K562 (cell line): ENCODE results near the gene CYB5RL. TPM values are rescaled to one million over a fixed set of nuclear protein-coding genes. Genes with fewer than 3 reads are reported as not detected.
A peak's percentile ranks its signal among the peaks of the same experiment; 100 is the strongest.

ENCODE experiments used
- ATAC-seq: fragments of 200-7000 bp; cut with Tn5 transposase; 3 replicates; pipeline ENCODE4 v1.9.1; 2020; ENCODE audit warnings: moderate library complexity
- BruUV-seq: library from RNA; stranded (reverse); fragments of 400-500 nt; replicated peaks from 2 replicates; lab custom pipeline; 2021; lab: Mats Ljungman, UMichigan
- CTCF ChIA-PET: fragments of 300-600 bp; formaldehyde crosslinking; extraction: SDS; loops from one replicate; lab custom pipeline; 2021; ENCODE audit warnings: low intra/inter-chr PET ratio; lab: Yijun Ruan, JAX
- POLR2A ChIA-PET: fragments of 300-600, 350-650 bp; sonication (Branson Sonifier 250); formaldehyde crosslinking; extraction: SDS; loops from one replicate; lab custom pipeline; 2021; ENCODE audit warnings: antibody characterized with exemption, inconsistent platforms; lab: Yijun Ruan, JAX
- DNase-seq, 4 experiments: peaks; one replicate each; pipeline versions ENCODE4 v3.0.0 to v3.0.0-alpha.2; 2011 to 2018; ENCODE audit warnings: low spot score in 3 of 4, mixed read lengths in 3 of 4; ENCODE audit errors: extremely low read depth in 1 of 4
- FAIRE-seq: peaks from 2 replicates; lab custom pipeline; 2011; peaks lifted over from hg19 to GRCh38; lab: Jason Lieb, UNC
- H2AFZ ChIP-seq: 2 replicates; pipeline ENCODE4 v1.6.0; 2011; ENCODE audit warnings: low read depth, low read length, control low read depth, inconsistent platforms
- H3K27ac ChIP-seq: fragments of 200-600 bp; 3 replicates; pipeline ENCODE4 v1.8.0; 2011; ENCODE audit warnings: low read depth, mild to moderate bottlenecking, control low read depth, inconsistent platforms, low read length, moderate library complexity, mixed read lengths; ENCODE audit errors: extremely low read depth
- H3K27me3 ChIP-seq, 2 experiments: fragments of 300-600 bp in 1 of 2; 2 replicates in 1 of 2; 3 replicates in 1 of 2; pipeline versions ENCODE4 v1.6.0 to v1.8.0; 2011; ENCODE audit warnings: inconsistent platforms in 2 of 2, low read length in 2 of 2, mild to moderate bottlenecking in 1 of 2, mixed read lengths in 1 of 2, moderate library complexity in 1 of 2; ENCODE audit not compliant: control insufficient read depth in 2 of 2, insufficient read depth in 2 of 2
- H3K36me3 ChIP-seq: fragments of 300-600 bp; 3 replicates; pipeline ENCODE4 v1.8.0; 2011; ENCODE audit warnings: mild to moderate bottlenecking, low read length, inconsistent platforms; ENCODE audit not compliant: control insufficient read depth, insufficient read depth
- H3K4me1 ChIP-seq, 2 experiments: fragments of 200-600 bp in 1 of 2; replicated peaks in 1 of 2; 2 replicates in 1 of 2; 3 replicates in 1 of 2; pipeline versions ENCODE4 v1.5.1 to v1.8.0; 2011; ENCODE audit warnings: inconsistent platforms in 2 of 2, low read length in 2 of 2, mild to moderate bottlenecking in 1 of 2, mixed read lengths in 1 of 2, moderate library complexity in 1 of 2; ENCODE audit not compliant: control insufficient read depth in 2 of 2, insufficient read depth in 2 of 2
- H3K4me2 ChIP-seq: 2 replicates; pipeline ENCODE4 v1.6.1; 2011; ENCODE audit warnings: low read length, control low read depth, inconsistent platforms, mixed read lengths; ENCODE audit not compliant: insufficient read depth
- H3K4me3 ChIP-seq: fragments of 200-600 bp; sonication (generic), shearing (Covaris generic); 2 replicates; pipeline ENCODE4 v1.5.1; 2016; ENCODE audit warnings: control low read depth, inconsistent platforms
- H3K79me2 ChIP-seq: fragments of 200-600 bp; 3 replicates; pipeline ENCODE4 v1.8.0; 2011; ENCODE audit warnings: low read length, inconsistent platforms; ENCODE audit not compliant: control insufficient read depth, insufficient read depth
- H3K9ac ChIP-seq, 2 experiments: 2 replicates each; pipeline versions ENCODE4 v1.6.0 to v1.6.1; 2011; ENCODE audit warnings: low read depth in 2 of 2, low read length in 2 of 2, control low read depth in 1 of 2, inconsistent platforms in 1 of 2, mild to moderate bottlenecking in 1 of 2, mixed read lengths in 1 of 2; ENCODE audit not compliant: insufficient read depth in 1 of 2
- H3K9me1 ChIP-seq: one replicate; pipeline ENCODE4 v1.6.0; 2011; ENCODE audit warnings: inconsistent platforms, mild to moderate bottlenecking, low read length, moderate library complexity; ENCODE audit not compliant: control insufficient read depth, insufficient read depth
- H3K9me3 ChIP-seq: replicated peaks from 2 replicates; pipeline ENCODE4 v1.5.1; 2011; ENCODE audit warnings: low read depth, low read length, inconsistent platforms; ENCODE audit not compliant: control insufficient read depth, insufficient read depth
- H4K20me1 ChIP-seq: replicated peaks from 2 replicates; pipeline ENCODE4 v1.6.1; 2011; ENCODE audit warnings: low read length, inconsistent platforms, mixed read lengths; ENCODE audit not compliant: control insufficient read depth, insufficient read depth
- ELF1 ChIP-seq: fragments of 200-800 bp; sonication (Bioruptor generic); IDR thresholded peaks from 2 replicates; pipeline ENCODE4 v1.6.1; 2016; ENCODE audit warnings: missing genetic modification characterization, missing compliant biosample characterization
- FOSL1 ChIP-seq: fragments of 200-800 bp; sonication (Bioruptor generic); conservative IDR thresholded peaks from 2 replicates; pipeline ENCODE4 v1.6.1; 2016; ENCODE audit warnings: missing genetic modification characterization, missing compliant biosample characterization
- WGBS: fragments of 100-300 bp; shearing (Covaris generic); methylation state at CpG from one replicate; pipeline ENCODE4 v1.1.6; 2016; ENCODE audit warnings: low coverage, mixed read lengths; ENCODE audit not compliant: insufficient coverage; ENCODE audit errors: missing lambda C conversion rate; 5-methylcytosine and 5-hydroxymethylcytosine counted together
- in situ Hi-C: fragments of 300-500 bp; cut with MboI; formaldehyde crosslinking; loops from 4 replicates; pipeline ENCODE4 v1.15.0; 2018; ENCODE audit warnings: inconsistent platforms, mixed read lengths
- intact Hi-C: fragments of 100-400 bp; cut with micrococcal nuclease; formaldehyde crosslinking; loops from 2 replicates; pipeline ENCODE4 v1.14.2; 2022
- polyA plus RNA-seq, 8 experiments: library from polyadenylated mRNA; depleted of rRNA in 4 of 8; stranded (reverse) in 5 of 8; unstranded in 3 of 8; fragments of >200 nt; fragmentation: Nextera tagmentation in 2 of 8; fragmentation: Illumina TruSeq in 1 of 8; extraction: Ambion mirVana in 2 of 8; extraction: Trizol in 1 of 8; gene quantifications; 2 replicates each; pipeline versions ENCODE4 v1.2.1 to v1.2.3, GENCODE V29; 2011 to 2014; ENCODE audit warnings: inconsistent platforms in 1 of 8, missing spikeins in 1 of 8
- total RNA-seq, 7 experiments: library from RNA; depleted of rRNA in 6 of 7; stranded (reverse); fragments of >200 nt in 6 of 7; fragmentation: Illumina TruSeq in 2 of 7; extraction: Trizol in 2 of 7; gene quantifications; 2 replicates each; pipeline versions ENCODE4 v1.2.1 to v1.2.3, GENCODE V29; 2011 to 2021; ENCODE audit warnings: low replicate concordance in 1 of 7

The CYB5RL gene
- total and polyA plus RNA-seq, 9 of the 15 experiments (the other 6 are each of a cell fraction or from before 2014, with no cell fraction given) = 7.9 to 18.0 (median 11.2) TPM

DNA sequence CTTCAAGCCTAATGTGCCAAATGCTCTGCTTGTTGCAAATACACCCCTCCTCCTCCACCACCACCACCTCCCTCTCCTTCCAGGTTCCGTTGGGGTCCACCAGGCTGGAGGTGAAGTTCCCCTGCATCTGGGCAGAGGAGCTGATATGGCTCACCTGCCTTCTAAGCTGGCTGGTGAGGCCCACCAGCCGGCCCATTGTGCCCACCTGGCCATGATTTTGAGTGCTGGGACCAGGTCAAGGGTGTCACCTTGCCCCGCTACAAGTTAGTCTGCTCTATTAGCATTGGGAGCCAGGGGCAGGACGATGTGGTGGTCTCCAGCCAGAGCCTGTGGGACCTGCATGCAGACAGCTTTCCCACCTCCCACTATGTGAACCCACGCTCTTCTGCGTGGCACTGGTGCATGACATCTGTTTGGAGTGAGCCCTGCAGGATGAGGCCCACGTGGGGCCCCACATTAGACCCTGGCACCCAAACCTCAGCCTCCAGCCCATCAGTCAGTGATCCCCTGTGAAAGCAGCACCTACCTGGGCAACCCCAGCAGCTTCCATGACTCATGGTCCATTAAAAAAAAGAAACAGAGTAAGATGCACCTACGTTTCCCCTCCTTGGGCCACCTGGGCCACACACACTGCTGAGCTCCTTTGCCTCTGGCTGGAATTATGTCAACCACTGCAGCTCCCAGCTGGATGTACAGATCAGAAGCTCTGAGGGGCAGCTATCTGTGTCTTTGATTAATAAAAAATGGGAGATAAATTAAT, 31.4 kb downstream of the CYB5RL start (continued):
- TF ChIP-seq ELF1 (tag) = no peak

GRCh38 chr1:54167422-54168139, 32.2 kb downstream of the CYB5RL start:
- in situ Hi-C loops (no loop called here), intact Hi-C loops (loop anchor here (5.0 kb wide), 1 partner anchor 45 kb away; no protein-coding TSS in a partner anchor)
- Histone ChIP-seq H3K9me1 (no peaks in the 10 kb centered on the region), H3K27me3 (no peaks in the 10 kb centered on the region), H3K4me2 (no peak overlapping the region), H3K4me3 (no peak overlapping the region), H2AFZ (no peak overlapping the region), H3K36me3 (no peaks in the 10 kb centered on the region), H3K9me3 (no peaks in the 10 kb centered on the region), H3K79me2 (no peaks in the 10 kb centered on the region), H3K27ac (no peak overlapping the region), H4K20me1 (no peaks in the 10 kb centered on the region), H3K4me1 (peaks cover 12 to 20% of the 10 kb centered on the region in 2 experiments; a peak in 4 of 5 replicates), H3K9ac (0 out of 4 replicates have a peak overlapping the region, but pooled peaks of 1 of the 2 experiments have one; percentile 27)
- DNase-seq = no peak
- ChIA-PET POLR2A (interaction anchor here (0.6 kb wide), 1 partner anchor 45 kb away, joined by 3 read pairs; no protein-coding TSS in a partner anchor), CTCF (no interaction called here)
- no peak for ATAC-seq
- 55% methylated on average over 9 of the region's 9 CpGs for WGBS
- TF ChIP-seq ELF1 (tag) = no peak
- TF ChIP-seq FOSL1 (tag) = peak; percentile 49
- FAIRE-seq = peak; percentile 11
- no TSS peak for BruUV-seq
